Spleen (tissue), 7 donors: ENCODE measurements around the gene PPP6R3.
"Not testable (repeated sequence)": the region's sequence is repeated elsewhere in the genome, so short reads cannot be mapped to it uniquely, and the experiment has no call there.

Experiments
- POLR2A ChIP-seq, 3 donors: fragments of 450-650 bp; IDR thresholded peaks; one replicate each; pipeline ENCODE4 v1.5.1; 2017; ENCODE audit warnings: antibody characterized with exemption in 3 of 3, mild to moderate bottlenecking in 1 of 3
- POLR2AphosphoS5 ChIP-seq, 3 donors: sonication (generic); formaldehyde crosslinking; IDR thresholded peaks; one replicate each; pipeline ENCODE4 v1.5.1; 2017; ENCODE audit warnings: antibody characterized with exemption in 3 of 3
- TF ChIP-seq, protein P1 (sequence below), 11 experiments: fragments of 200-600 bp in 7 of 11; fragments of 450-650 bp in 4 of 11; sonication (generic) in 4 of 11; IDR thresholded peaks in 8 of 11; conservative IDR thresholded peaks in 3 of 11; 1 replicate in 7 of 11; 2 replicates in 4 of 11; pipeline versions ENCODE4 v1.4.0 to v1.8.0; 2016 to 2021; ENCODE audit warnings: antibody characterized with exemption in 11 of 11, inconsistent platforms in 4 of 11, mild to moderate bottlenecking in 1 of 11
- donor health status: DM: no; HTN: no; CAD: no; lungs with moderate emphysema.
- donor health status: DM: no; HTN: no; CAD: no.
- donor health status: DM: no; HTN: no; CAD: no.

DNA sequence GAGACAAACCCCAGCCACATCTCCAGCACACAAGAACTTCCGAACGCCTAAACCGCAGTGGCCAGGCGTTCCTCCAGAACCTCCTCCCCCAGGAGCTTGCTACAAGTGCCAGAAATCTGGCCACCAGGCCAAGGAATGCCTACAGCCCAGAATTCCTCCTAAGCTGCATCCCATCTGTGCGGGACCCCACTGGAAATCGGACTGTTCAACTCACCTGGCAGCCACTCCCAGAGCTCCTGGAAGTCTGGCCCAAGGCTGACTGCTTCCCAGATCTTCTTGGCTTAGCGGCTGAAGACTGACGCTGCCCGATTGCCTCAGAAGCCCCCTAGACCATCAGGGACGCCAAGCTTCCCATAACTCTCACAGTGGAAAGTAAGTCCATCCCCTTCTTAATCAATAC, 175.3 kb downstream of the PPP6R3 start:
- TF ChIP-seq, protein P1, sequence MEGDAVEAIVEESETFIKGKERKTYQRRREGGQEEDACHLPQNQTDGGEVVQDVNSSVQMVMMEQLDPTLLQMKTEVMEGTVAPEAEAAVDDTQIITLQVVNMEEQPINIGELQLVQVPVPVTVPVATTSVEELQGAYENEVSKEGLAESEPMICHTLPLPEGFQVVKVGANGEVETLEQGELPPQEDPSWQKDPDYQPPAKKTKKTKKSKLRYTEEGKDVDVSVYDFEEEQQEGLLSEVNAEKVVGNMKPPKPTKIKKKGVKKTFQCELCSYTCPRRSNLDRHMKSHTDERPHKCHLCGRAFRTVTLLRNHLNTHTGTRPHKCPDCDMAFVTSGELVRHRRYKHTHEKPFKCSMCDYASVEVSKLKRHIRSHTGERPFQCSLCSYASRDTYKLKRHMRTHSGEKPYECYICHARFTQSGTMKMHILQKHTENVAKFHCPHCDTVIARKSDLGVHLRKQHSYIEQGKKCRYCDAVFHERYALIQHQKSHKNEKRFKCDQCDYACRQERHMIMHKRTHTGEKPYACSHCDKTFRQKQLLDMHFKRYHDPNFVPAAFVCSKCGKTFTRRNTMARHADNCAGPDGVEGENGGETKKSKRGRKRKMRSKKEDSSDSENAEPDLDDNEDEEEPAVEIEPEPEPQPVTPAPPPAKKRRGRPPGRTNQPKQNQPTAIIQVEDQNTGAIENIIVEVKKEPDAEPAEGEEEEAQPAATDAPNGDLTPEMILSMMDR (IDR thresholded peaks at IDR 0.05 in 8 of 11, conservative IDR thresholded peaks at IDR 0.05 in 3 of 11) = not testable (repeated sequence)
- not testable (repeated sequence) for TF ChIP-seq POLR2A, POLR2AphosphoS5 (IDR thresholded peaks at IDR 0.05)
